Esophagus squamous epithelium (tissue), 5 donors: Measurements from ENCODE around the gene IKZF1. TPM values are rescaled to one million over a fixed set of nuclear protein-coding genes. Genes with fewer than 3 reads are reported as not detected.
A peak's percentile ranks its signal among the peaks of the same experiment; 100 is the strongest.

Experiments used
- DNase-seq: peaks from one replicate; lab custom pipeline; 2025; lab: John Stamatoyannopoulos, UW
- H3K27ac ChIP-seq, 4 donors: fragments of 200-600 bp; sonication (generic); one replicate each; pipeline ENCODE4 v1.5.1; 2016 to 2019; ENCODE audit warnings: mild to moderate bottlenecking in 1 of 4
- H3K27me3 ChIP-seq, 4 donors: fragments of 200-600 bp; sonication (generic); 1 replicate in 3 of 4; 2 replicates in 1 of 4; pipeline versions ENCODE4 v1.5.1 to v1.6.0; 2017 to 2021; ENCODE audit warnings: antibody characterized with exemption in 1 of 4
- H3K36me3 ChIP-seq, 3 donors: fragments of 200-600 bp; sonication (generic); one replicate each; pipeline ENCODE4 v1.5.1; 2016 to 2019
- H3K4me1 ChIP-seq, 3 donors: fragments of 200-600 bp; sonication (generic); one replicate each; pipeline ENCODE4 v1.5.1; 2017 to 2019
- H3K4me3 ChIP-seq, 4 donors: fragments of 200-600 bp; sonication (generic); 1 replicate in 3 of 4; 2 replicates in 1 of 4; pipeline ENCODE4 v1.5.1; 2016 to 2019; ENCODE audit warnings: mild to moderate bottlenecking in 2 of 4, moderate library complexity in 1 of 4
- H3K9me3 ChIP-seq, 3 donors: fragments of 200-600 bp; sonication (generic); one replicate each; pipeline ENCODE4 v1.5.1; 2016 to 2019
- CTCF ChIP-seq, 6 experiments: fragments of 450-650 bp in 4 of 6; fragments of 200-600 bp in 2 of 6; sonication (generic) in 2 of 6; IDR thresholded peaks; one replicate each; pipeline ENCODE4 v1.5.1; 2016 to 2019; ENCODE audit warnings: antibody characterized with exemption in 6 of 6, mild to moderate bottlenecking in 4 of 6, moderate library complexity in 4 of 6
- POLR2A ChIP-seq, 4 donors: fragments of 450-650 bp; IDR thresholded peaks; one replicate each; pipeline ENCODE4 v1.6.1; 2017; ENCODE audit warnings: antibody characterized with exemption in 4 of 4, mild to moderate bottlenecking in 4 of 4, moderate library complexity in 3 of 4
- WGBS, 2 donors: methylation state at CpG; one replicate each; pipeline ENCODE4 v1.1.5; 2018; 5-methylcytosine and 5-hydroxymethylcytosine counted together
- intact Hi-C: fragments of 100-400 bp; cut with DNase I; formaldehyde crosslinking; loops from one replicate; pipeline ENCODE4 v1.15.0; 2022
- total RNA-seq, 4 donors: library from RNA; depleted of rRNA; stranded (reverse); fragments of >200 nt; gene quantifications; one replicate each; pipeline ENCODE4 v1.1.0, GENCODE V29; 2016
- donor health status: DM: yes; HTN: yes; CAD: no.

The IKZF1 gene
- total RNA-seq, 4 donors from 2014 or later: 4.9 to 29.6 (median 8.4) TPM

GRCh38 chr7:50330254-50330653, 25.7 kb downstream of the IKZF1 start:
- no peak for TF ChIP-seq POLR2A (IDR thresholded peaks at IDR 0.05)
- TF ChIP-seq CTCF (IDR thresholded peaks at IDR 0.05): no peak
- peak overlapping the region in 2 of 4 donors; percentile 42 to 46 for H3K27ac ChIP-seq
- H3K9me3 ChIP-seq: no peaks in the 10 kb centered on the region
- no peak overlapping the region for H3K4me3 ChIP-seq
- intact Hi-C loops: no loop called here
- H3K27me3 ChIP-seq: peaks cover 0 to 19% (median 0%) of the 10 kb centered on the region in 4 donors
- H3K4me1 ChIP-seq: peaks cover 0 to 24% (median 0%) of the 10 kb centered on the region in 3 donors
- WGBS, 2 donors: 63 to 66% methylated on average over 4 of the region's 4 CpGs
- no peaks in the 10 kb centered on the region for H3K36me3 ChIP-seq
- DNase-seq: no peak

- peak overlapping the region in 2 of 4 donors; percentile 42 to 46 for H3K27ac ChIP-seq
- H3K27me3 ChIP-seq: peaks cover 0 to 21% (median 0%) of the 10 kb centered on the region in 4 donors
- no peaks in the 10 kb centered on the region for H3K36me3 ChIP-seq
- H3K4me1 ChIP-seq: peaks cover 0 to 26% (median under 1%) of the 10 kb centered on the region in 3 donors
- 28 to 30% methylated on average over 3 of the region's 3 CpGs for WGBS, 2 donors
- no peak overlapping the region for H3K4me3 ChIP-seq
- no peaks in the 10 kb centered on the region for H3K9me3 ChIP-seq
- no peak for TF ChIP-seq CTCF (IDR thresholded peaks at IDR 0.05)
- intact Hi-C loops: no loop called here
- no peak for DNase-seq
Observed at GRCh38 chr7:50330696-50331095, 26.2 kb downstream of the IKZF1 start.

GRCh38 chr7:50331564-50332208, 27.2 kb downstream of the IKZF1 start:
- TF ChIP-seq POLR2A (IDR thresholded peaks at IDR 0.05) (peak in 1 of 4 donors; percentile 10), CTCF (IDR thresholded peaks at IDR 0.05) (no peak)
- H3K4me1 ChIP-seq: peaks cover 0 to 29% (median 4%) of the 10 kb centered on the region in 3 donors
- peak overlapping the region in 2 of 4 donors; percentile 38 to 46 for H3K27ac ChIP-seq
- H3K4me3 ChIP-seq: no peak overlapping the region
- WGBS, 2 donors: 52 to 53% methylated on average over 2 of the region's 2 CpGs
- peaks cover 0 to 23% (median 0%) of the 10 kb centered on the region in 4 donors for H3K27me3 ChIP-seq
- no peaks in the 10 kb centered on the region for H3K36me3 ChIP-seq
- DNase-seq: no peak
- intact Hi-C loops: no loop called here
- no peaks in the 10 kb centered on the region for H3K9me3 ChIP-seq

- Histone ChIP-seq H3K27me3 (peaks cover 0 to 23% (median 0%) of the 10 kb centered on the region in 4 donors), H3K4me3 (no peak overlapping the region), H3K4me1 (peaks cover 0 to 29% (median 4%) of the 10 kb centered on the region in 3 donors), H3K36me3 (no peaks in the 10 kb centered on the region), H3K27ac (peak overlapping the region in 2 of 4 donors; percentile 36 to 46), H3K9me3 (no peaks in the 10 kb centered on the region)
- WGBS, 2 donors: 59 to 67% methylated on average over 8 of the region's 8 CpGs
- DNase-seq: no peak
- TF ChIP-seq POLR2A (IDR thresholded peaks at IDR 0.05) (no peak), CTCF (IDR thresholded peaks at IDR 0.05) (no peak)
- intact Hi-C loops: no loop called here
Observed at GRCh38 chr7:50332241-50333165, 28.0 kb downstream of the IKZF1 start.
